ENCODE results near the gene GGTLC2.

GGTLC2 gene

DNA sequence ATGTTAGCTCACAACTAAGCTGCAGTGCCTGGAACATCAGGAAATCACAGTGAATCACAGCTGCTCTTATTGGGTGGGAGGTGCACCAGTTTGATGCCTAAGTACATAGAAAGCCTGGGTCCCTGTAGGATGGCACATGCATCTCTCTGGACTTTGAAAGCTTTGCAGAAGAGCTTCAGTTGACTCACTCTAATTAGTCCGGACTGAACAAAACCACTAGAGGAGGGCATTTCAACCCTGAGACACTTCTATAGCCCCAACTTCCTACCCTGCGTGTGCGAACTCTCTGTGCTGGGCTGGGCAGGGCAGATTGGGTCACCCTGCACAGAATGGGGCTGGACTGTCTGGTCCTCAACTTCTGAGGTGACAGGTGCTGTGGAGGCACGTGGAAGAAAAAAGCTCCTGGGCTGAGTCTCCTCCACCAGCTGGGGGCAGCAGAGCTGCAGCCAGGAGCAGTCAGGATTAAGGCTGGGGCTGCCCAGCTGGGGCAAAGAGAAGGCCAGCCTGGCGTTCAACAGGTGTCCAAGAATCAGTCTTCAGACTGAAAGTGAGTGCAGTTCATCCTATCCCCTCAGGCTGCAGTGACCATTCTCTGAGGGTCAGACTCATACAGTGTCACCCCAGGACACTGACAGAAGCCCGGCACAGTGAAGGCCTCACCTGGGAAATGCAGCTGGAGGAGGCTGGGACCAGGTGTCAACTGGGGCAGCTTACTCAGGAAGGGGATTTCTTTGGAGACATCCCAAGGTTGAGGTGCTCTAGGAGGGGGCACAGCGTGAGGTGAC is 22.1 kb downstream of the GGTLC2 start:
- TF ChIP-seq, protein P1, sequence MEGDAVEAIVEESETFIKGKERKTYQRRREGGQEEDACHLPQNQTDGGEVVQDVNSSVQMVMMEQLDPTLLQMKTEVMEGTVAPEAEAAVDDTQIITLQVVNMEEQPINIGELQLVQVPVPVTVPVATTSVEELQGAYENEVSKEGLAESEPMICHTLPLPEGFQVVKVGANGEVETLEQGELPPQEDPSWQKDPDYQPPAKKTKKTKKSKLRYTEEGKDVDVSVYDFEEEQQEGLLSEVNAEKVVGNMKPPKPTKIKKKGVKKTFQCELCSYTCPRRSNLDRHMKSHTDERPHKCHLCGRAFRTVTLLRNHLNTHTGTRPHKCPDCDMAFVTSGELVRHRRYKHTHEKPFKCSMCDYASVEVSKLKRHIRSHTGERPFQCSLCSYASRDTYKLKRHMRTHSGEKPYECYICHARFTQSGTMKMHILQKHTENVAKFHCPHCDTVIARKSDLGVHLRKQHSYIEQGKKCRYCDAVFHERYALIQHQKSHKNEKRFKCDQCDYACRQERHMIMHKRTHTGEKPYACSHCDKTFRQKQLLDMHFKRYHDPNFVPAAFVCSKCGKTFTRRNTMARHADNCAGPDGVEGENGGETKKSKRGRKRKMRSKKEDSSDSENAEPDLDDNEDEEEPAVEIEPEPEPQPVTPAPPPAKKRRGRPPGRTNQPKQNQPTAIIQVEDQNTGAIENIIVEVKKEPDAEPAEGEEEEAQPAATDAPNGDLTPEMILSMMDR (IDR thresholded peaks at IDR 0.05), result no peak
- no peaks in the 10 kb centered on the region for H3K4me1 ChIP-seq (ENCODE audit: control insufficient read depth in 1 of 2, insufficient read depth in 1 of 2, low read depth in 1 of 2, low read length in 1 of 2)
- H3K4me3 ChIP-seq (ENCODE audit: low read depth in 1 of 2, low read length in 1 of 2), result no peak overlapping the region
- H3K27me3 ChIP-seq, result no peaks in the 10 kb centered on the region
- H3K27ac ChIP-seq, result no peak overlapping the region
- H3K9me3 ChIP-seq, result no peaks in the 10 kb centered on the region
- no peaks in the 10 kb centered on the region for H3K36me3 ChIP-seq

DNA sequence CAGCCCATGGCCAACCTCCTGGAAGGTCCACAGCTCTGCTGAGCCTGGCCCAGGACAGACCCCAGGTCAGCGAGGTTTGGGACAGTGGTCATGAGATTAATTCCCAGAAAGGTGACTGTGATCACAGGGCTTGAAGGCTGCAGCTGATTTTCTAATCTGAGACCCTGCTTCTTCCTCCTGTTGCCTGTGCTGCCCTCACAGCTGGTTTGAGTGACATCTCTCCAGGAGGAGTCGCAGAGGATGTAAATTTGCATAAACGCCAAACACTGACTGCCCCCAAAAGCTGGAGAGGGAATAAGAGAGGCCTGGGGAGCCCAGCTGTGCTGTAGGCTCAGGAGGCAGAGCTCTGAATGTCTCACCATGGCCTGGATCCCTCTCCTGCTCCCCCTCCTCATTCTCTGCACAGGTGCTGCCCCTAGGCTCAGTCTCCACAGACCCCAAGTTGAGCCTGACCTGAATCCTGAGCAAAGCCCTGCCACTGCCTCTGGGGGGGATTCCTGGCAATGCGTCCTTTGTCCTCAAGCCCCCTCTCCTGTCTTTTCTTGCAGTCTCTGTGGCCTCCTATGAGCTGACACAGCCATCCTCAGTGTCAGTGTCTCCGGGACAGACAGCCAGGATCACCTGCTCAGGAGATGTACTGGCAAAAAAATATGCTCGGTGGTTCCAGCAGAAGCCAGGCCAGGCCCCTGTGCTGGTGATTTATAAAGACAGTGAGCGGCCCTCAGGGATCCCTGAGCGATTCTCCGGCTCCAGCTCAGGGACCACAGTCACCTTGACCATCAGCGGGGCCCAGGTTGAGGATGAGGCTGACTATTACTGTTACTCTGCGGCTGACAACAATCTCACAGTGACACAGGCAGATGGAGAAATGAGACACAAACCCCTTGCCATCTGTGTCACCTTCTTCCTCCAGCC is 23.8 kb downstream of the GGTLC2 start:
- no peak overlapping the region for H3K27ac ChIP-seq
- no peaks in the 10 kb centered on the region for H3K4me1 ChIP-seq (ENCODE audit: control insufficient read depth in 1 of 2, insufficient read depth in 1 of 2, low read depth in 1 of 2, low read length in 1 of 2)
- TF ChIP-seq, protein P1 (IDR thresholded peaks at IDR 0.05), result no peak
- H3K27me3 ChIP-seq, result no peaks in the 10 kb centered on the region
- no peaks in the 10 kb centered on the region for H3K36me3 ChIP-seq
- no peaks in the 10 kb centered on the region for H3K9me3 ChIP-seq
- no peak overlapping the region for H3K4me3 ChIP-seq (ENCODE audit: low read depth in 1 of 2, low read length in 1 of 2)

DNA sequence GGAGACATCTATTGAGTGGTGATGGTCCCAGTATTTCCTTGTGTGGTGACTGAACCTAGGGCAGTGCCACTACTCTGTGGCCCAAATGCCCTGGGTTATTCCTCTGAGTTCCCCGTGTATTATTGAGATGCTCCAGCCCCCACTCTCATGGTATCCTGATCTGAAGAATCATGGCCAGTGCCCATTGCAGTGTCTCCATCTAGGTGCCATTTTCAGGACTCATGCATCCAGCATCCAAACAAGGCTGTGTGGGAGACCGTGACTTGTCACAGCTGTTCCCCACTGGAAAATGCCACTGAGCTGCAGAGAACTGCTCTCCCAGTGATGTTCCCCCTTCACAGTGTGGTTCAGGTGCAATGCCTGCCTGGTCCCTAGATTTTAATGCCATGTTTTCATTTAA is 24.7 kb downstream of the GGTLC2 start:
- Histone ChIP-seq H3K9me3 (no peaks in the 10 kb centered on the region), H3K27ac (no peak overlapping the region), H3K4me3 (ENCODE audit: low read depth in 1 of 2, low read length in 1 of 2) (no peak overlapping the region), H3K4me1 (ENCODE audit: control insufficient read depth in 1 of 2, insufficient read depth in 1 of 2, low read depth in 1 of 2, low read length in 1 of 2) (no peaks in the 10 kb centered on the region), H3K36me3 (no peaks in the 10 kb centered on the region), H3K27me3 (no peaks in the 10 kb centered on the region)
- TF ChIP-seq, protein P1 (IDR thresholded peaks at IDR 0.05), result no peak

DNA sequence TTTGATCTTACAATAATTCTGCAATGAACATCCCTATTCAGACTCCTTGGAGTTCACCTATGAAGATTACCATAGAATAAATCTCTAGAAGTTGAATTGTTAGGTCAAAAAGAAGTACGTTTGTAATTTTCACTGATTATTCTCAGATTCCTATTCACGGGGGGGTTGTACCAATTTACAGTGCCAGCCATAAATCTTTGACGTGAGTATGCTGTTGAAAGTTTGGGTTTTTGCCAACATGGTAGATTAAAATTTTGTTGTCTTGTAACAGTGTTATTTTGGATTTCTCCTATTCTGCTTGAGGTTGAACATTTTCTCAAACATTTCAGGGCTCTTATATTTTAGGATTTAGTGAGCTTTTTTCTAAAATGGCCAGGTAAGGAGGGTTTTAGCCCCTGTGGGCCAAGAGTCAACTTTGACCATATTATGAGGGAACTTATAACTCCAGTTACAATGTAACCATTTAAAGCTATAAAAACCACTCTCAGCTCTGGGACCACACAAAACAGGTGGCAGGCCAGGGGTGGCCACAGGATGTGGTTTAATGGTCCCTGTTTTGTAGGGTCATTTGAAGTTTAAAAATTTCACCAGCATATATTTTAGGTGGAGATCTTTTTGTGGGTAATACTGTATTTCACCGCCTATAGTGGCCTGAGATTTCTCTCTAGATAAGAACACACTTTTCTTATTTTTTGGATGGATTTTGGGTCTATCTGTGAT is 25.8 kb downstream of the GGTLC2 start:
- Histone ChIP-seq H3K27me3 (no peaks in the 10 kb centered on the region), H3K4me1 (ENCODE audit: control insufficient read depth in 1 of 2, insufficient read depth in 1 of 2, low read depth in 1 of 2, low read length in 1 of 2) (no peaks in the 10 kb centered on the region), H3K36me3 (no peaks in the 10 kb centered on the region), H3K27ac (no peak overlapping the region), H3K9me3 (no peaks in the 10 kb centered on the region), H3K4me3 (ENCODE audit: low read depth in 1 of 2, low read length in 1 of 2) (no peak overlapping the region)
- TF ChIP-seq, protein P1 (IDR thresholded peaks at IDR 0.05), result no peak

DNA sequence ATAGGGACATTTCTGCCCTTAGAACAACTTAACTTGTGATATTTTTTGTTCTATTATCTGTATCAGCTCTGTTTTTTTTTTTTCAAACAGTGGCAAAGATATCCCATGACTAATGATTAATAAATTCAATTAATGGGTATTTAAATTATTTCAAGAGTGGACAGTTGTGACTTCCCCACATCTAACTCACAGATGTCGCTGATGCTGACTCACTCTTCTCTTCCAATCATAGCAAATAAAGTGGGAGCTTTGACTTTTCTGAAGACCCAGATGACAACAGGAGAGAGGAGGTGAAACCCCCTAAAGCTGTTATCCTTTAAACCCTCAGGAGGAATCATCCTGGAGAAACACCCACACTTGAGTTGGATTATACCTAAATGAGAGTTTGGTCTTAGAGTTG is 27.1 kb downstream of the GGTLC2 start:
- no peaks in the 10 kb centered on the region for H3K27me3 ChIP-seq

More for the DNA sequence above, 27.1 kb downstream of the GGTLC2 start:
- Histone ChIP-seq H3K4me1 (ENCODE audit: control insufficient read depth in 1 of 2, insufficient read depth in 1 of 2, low read depth in 1 of 2, low read length in 1 of 2) (no peaks in the 10 kb centered on the region), H3K4me3 (ENCODE audit: low read depth in 1 of 2, low read length in 1 of 2) (no peak overlapping the region), H3K27ac (no peak overlapping the region), H3K36me3 (no peaks in the 10 kb centered on the region), H3K9me3 (no peaks in the 10 kb centered on the region)
- TF ChIP-seq, protein P1 (IDR thresholded peaks at IDR 0.05), result no peak

Measured in neutrophil (primary cell).